Transverse colon (tissue), 4 donors: ENCODE data around the gene TLX3.

Experiments
- CTCF ChIP-seq, 5 experiments: fragments of 200-600 bp in 3 of 5; fragments of 450-650 bp in 2 of 5; sonication (generic) in 3 of 5; IDR thresholded peaks; 1 replicate in 2 of 5; 2 replicates in 3 of 5; pipeline ENCODE4 v1.5.1; 2016 to 2017; ENCODE audit warnings: antibody characterized with exemption in 5 of 5, inconsistent platforms in 3 of 5, mild to moderate bottlenecking in 2 of 5, moderate library complexity in 1 of 5
- EP300 ChIP-seq: sonication (generic); formaldehyde crosslinking; IDR thresholded peaks from one replicate; pipeline ENCODE4 v1.6.1; 2017; ENCODE audit warnings: antibody characterized with exemption, low read depth
- POLR2AphosphoS5 ChIP-seq, 3 donors: sonication (generic); formaldehyde crosslinking; IDR thresholded peaks; one replicate each; pipeline ENCODE4 v1.6.1; 2016; ENCODE audit warnings: antibody characterized with exemption in 3 of 3

DNA sequence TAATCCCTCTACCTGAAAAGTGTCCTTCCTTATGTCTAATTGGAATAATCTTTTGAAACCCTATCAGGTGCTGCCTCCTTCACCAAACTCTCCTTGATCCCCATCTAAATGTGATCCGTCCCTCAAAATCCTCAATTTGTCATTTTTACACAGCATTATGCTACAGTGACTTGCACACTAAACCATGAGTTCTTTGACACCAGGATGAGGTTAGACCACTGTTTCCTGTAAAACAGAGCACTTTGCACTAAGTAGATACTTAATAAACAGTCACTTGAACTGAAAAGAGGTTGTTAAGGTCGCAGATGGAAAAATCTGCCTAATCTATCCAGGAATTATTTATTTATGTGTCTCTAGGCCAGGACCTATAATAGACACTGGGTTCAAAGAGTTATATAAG lies 44.2 kb upstream of the TLX3 start:
- TF ChIP-seq CTCF (IDR thresholded peaks at IDR 0.05) = no peak
- TF ChIP-seq POLR2AphosphoS5 (IDR thresholded peaks at IDR 0.05) = no peak
- TF ChIP-seq EP300 = no peak
